Breast epithelium (tissue), 3 donors: ENCODE data around the gene DCP1A.

Source experiments
- POLR2A ChIP-seq: fragments of 450-650 bp; IDR thresholded peaks from one replicate; pipeline ENCODE4 v1.6.1; 2016; ENCODE audit warnings: antibody characterized with exemption, mild to moderate bottlenecking, moderate library complexity
- POLR2AphosphoS5 ChIP-seq, 3 donors: sonication (generic); formaldehyde crosslinking; IDR thresholded peaks; one replicate each; pipeline ENCODE4 v1.6.1; 2017; ENCODE audit warnings: antibody characterized with exemption in 3 of 3
- TF ChIP-seq, protein P1 (sequence below), 3 donors: fragments of 450-650 bp; IDR thresholded peaks; one replicate each; pipeline ENCODE4 v1.5.1; 2016 to 2017; ENCODE audit warnings: antibody characterized with exemption in 3 of 3, mild to moderate bottlenecking in 3 of 3, moderate library complexity in 3 of 3

DNA sequence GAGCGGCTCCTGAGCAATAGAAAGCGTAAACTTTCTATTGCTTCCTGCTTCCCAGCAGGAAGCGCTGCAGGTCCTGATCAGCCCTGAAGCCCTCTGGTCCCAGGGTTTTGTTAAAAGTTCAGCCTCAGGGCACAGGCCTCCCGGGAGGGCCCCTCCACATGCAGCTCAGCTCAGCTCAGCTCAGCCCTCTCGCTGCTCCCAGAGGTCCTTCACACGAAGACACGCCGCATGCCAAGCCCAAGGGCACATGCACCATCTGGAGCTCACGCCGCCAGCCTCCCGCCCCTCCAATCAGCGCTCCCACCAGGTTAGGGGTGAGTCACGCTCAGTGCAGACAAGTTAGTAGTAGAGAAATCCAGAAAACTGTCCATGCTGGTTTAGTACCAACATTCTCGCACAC lies 104.2 kb downstream of the DCP1A start:
- TF ChIP-seq, protein P1, sequence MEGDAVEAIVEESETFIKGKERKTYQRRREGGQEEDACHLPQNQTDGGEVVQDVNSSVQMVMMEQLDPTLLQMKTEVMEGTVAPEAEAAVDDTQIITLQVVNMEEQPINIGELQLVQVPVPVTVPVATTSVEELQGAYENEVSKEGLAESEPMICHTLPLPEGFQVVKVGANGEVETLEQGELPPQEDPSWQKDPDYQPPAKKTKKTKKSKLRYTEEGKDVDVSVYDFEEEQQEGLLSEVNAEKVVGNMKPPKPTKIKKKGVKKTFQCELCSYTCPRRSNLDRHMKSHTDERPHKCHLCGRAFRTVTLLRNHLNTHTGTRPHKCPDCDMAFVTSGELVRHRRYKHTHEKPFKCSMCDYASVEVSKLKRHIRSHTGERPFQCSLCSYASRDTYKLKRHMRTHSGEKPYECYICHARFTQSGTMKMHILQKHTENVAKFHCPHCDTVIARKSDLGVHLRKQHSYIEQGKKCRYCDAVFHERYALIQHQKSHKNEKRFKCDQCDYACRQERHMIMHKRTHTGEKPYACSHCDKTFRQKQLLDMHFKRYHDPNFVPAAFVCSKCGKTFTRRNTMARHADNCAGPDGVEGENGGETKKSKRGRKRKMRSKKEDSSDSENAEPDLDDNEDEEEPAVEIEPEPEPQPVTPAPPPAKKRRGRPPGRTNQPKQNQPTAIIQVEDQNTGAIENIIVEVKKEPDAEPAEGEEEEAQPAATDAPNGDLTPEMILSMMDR (IDR thresholded peaks at IDR 0.05) = no peak
- TF ChIP-seq POLR2A (no peak), POLR2AphosphoS5 (IDR thresholded peaks at IDR 0.05) (no peak)
